Peyer's patch (tissue), 4 donors: ENCODE measurements around the gene UTP15.

Source experiments
- CTCF ChIP-seq, 6 experiments: fragments of 450-650 bp in 4 of 6; fragments of 200-600 bp in 2 of 6; sonication (generic) in 1 of 6; IDR thresholded peaks; one replicate each; pipeline ENCODE4 v1.5.1; 2017 to 2019; ENCODE audit warnings: antibody characterized with exemption in 6 of 6, mild to moderate bottlenecking in 3 of 6, moderate library complexity in 1 of 6
- POLR2A ChIP-seq, 2 donors: fragments of 450-650 bp; IDR thresholded peaks; one replicate each; pipeline ENCODE4 v1.5.1; 2017; ENCODE audit warnings: antibody characterized with exemption in 2 of 2, mild to moderate bottlenecking in 2 of 2, moderate library complexity in 2 of 2

GRCh38 chr5:73603998-73604397 is 38.5 kb downstream of the UTP15 start:
- TF ChIP-seq CTCF (IDR thresholded peaks at IDR 0.05), result no peak
- TF ChIP-seq POLR2A (IDR thresholded peaks at IDR 0.05), result no peak
